Measurements from ENCODE around the gene SCLY.

SCLY gene

GRCh38 chr2:238083919-238084318 lies 23.1 kb downstream of the SCLY start:
- no peak for TF ChIP-seq ARNTL (CRISPR knock-in tag; IDR thresholded peaks at IDR 0.05; ENCODE audit: borderline replicate concordance, low read depth)
- TF ChIP-seq TCF4 (CRISPR knock-in tag; IDR thresholded peaks at IDR 0.05; ENCODE audit: borderline replicate concordance): no peak
- TF ChIP-seq OSR1 (CRISPR knock-in tag; IDR thresholded peaks at IDR 0.05): no peak
- TF ChIP-seq ZC3H10 (CRISPR knock-in tag; IDR thresholded peaks at IDR 0.05): no peak
- TF ChIP-seq ZFP30 (CRISPR knock-in tag; IDR thresholded peaks at IDR 0.05): no peak
- TF ChIP-seq ESRRG (CRISPR knock-in tag; IDR thresholded peaks at IDR 0.05): no peak
- TF ChIP-seq TOX (CRISPR knock-in tag; IDR thresholded peaks at IDR 0.05; ENCODE audit: borderline replicate concordance): no peak
- TF ChIP-seq SNAI2 (CRISPR knock-in tag; IDR thresholded peaks at IDR 0.05): no peak
- no peak for TF ChIP-seq ISL1 (CRISPR knock-in tag; IDR thresholded peaks at IDR 0.05)
- no peak for TF ChIP-seq GLIS3 (CRISPR knock-in tag; IDR thresholded peaks at IDR 0.05)
- no peak for ATAC-seq

GRCh38 chr2:238084761-238085160 lies 24.0 kb downstream of the SCLY start:
- TF ChIP-seq ARNTL (CRISPR knock-in tag; IDR thresholded peaks at IDR 0.05; ENCODE audit: borderline replicate concordance, low read depth) (no peak), SNAI2 (CRISPR knock-in tag; IDR thresholded peaks at IDR 0.05) (no peak), BACH2 (CRISPR knock-in tag; IDR thresholded peaks at IDR 0.05; ENCODE audit: borderline replicate concordance) (no peak), TOX (CRISPR knock-in tag; IDR thresholded peaks at IDR 0.05; ENCODE audit: borderline replicate concordance) (no peak), GLIS3 (CRISPR knock-in tag; IDR thresholded peaks at IDR 0.05) (no peak), ZFP30 (CRISPR knock-in tag; IDR thresholded peaks at IDR 0.05) (no peak), ZNF8 (CRISPR knock-in tag; IDR thresholded peaks at IDR 0.05) (no peak), PATZ1 (CRISPR knock-in tag; IDR thresholded peaks at IDR 0.05; ENCODE audit: borderline replicate concordance) (no peak), ESRRG (CRISPR knock-in tag; IDR thresholded peaks at IDR 0.05) (no peak), ZNF70 (CRISPR knock-in tag; IDR thresholded peaks at IDR 0.05) (no peak), CREB5 (CRISPR knock-in tag; IDR thresholded peaks at IDR 0.05; ENCODE audit: low read depth) (no peak), TSHZ2 (CRISPR knock-in tag; IDR thresholded peaks at IDR 0.05) (no peak)
- no peak for ATAC-seq

GRCh38 chr2:238085899-238086298 lies 25.1 kb downstream of the SCLY start:
- TF ChIP-seq ZNF8 (CRISPR knock-in tag; IDR thresholded peaks at IDR 0.05): no peak
- no peak for TF ChIP-seq ZFP30 (CRISPR knock-in tag; IDR thresholded peaks at IDR 0.05)
- TF ChIP-seq ARNTL (CRISPR knock-in tag; IDR thresholded peaks at IDR 0.05; ENCODE audit: borderline replicate concordance, low read depth): no peak
- no peak for TF ChIP-seq ISL1 (CRISPR knock-in tag; IDR thresholded peaks at IDR 0.05)
- TF ChIP-seq PPARA (CRISPR knock-in tag; IDR thresholded peaks at IDR 0.05; ENCODE audit: borderline replicate concordance): no peak
- TF ChIP-seq CREB5 (CRISPR knock-in tag; IDR thresholded peaks at IDR 0.05; ENCODE audit: low read depth): no peak
- TF ChIP-seq ZC3H10 (CRISPR knock-in tag; IDR thresholded peaks at IDR 0.05): no peak
- TF ChIP-seq ESRRG (CRISPR knock-in tag; IDR thresholded peaks at IDR 0.05): no peak
- no peak for TF ChIP-seq GLIS3 (CRISPR knock-in tag; IDR thresholded peaks at IDR 0.05)
- TF ChIP-seq PATZ1 (CRISPR knock-in tag; IDR thresholded peaks at IDR 0.05; ENCODE audit: borderline replicate concordance): no peak
- ATAC-seq: no peak

- no peak for ATAC-seq
- TF ChIP-seq GLIS3 (CRISPR knock-in tag; IDR thresholded peaks at IDR 0.05) (no peak), ARNTL (CRISPR knock-in tag; IDR thresholded peaks at IDR 0.05; ENCODE audit: borderline replicate concordance, low read depth) (no peak), RARB (CRISPR knock-in tag; IDR thresholded peaks at IDR 0.05) (no peak), SNAI2 (CRISPR knock-in tag; IDR thresholded peaks at IDR 0.05) (no peak), CREB5 (CRISPR knock-in tag; IDR thresholded peaks at IDR 0.05; ENCODE audit: low read depth) (no peak), ESRRG (CRISPR knock-in tag; IDR thresholded peaks at IDR 0.05) (no peak), ZNF70 (CRISPR knock-in tag; IDR thresholded peaks at IDR 0.05) (no peak), ZFP3 (CRISPR knock-in tag; IDR thresholded peaks at IDR 0.05) (no peak), ZFP30 (CRISPR knock-in tag; IDR thresholded peaks at IDR 0.05) (no peak), PATZ1 (CRISPR knock-in tag; IDR thresholded peaks at IDR 0.05; ENCODE audit: borderline replicate concordance) (no peak), CSRNP3 (CRISPR knock-in tag; IDR thresholded peaks at IDR 0.05) (no peak)
These were observed 26.4 kb downstream of the SCLY start for GRCh38 chr2:238087211-238087610.

All from SK-N-SH treated with all-trans-retinoic acid at 6 μM for 48 hours (cell line).